ENCODE data around the gene CCDC106.

Gene CCDC106

DNA sequence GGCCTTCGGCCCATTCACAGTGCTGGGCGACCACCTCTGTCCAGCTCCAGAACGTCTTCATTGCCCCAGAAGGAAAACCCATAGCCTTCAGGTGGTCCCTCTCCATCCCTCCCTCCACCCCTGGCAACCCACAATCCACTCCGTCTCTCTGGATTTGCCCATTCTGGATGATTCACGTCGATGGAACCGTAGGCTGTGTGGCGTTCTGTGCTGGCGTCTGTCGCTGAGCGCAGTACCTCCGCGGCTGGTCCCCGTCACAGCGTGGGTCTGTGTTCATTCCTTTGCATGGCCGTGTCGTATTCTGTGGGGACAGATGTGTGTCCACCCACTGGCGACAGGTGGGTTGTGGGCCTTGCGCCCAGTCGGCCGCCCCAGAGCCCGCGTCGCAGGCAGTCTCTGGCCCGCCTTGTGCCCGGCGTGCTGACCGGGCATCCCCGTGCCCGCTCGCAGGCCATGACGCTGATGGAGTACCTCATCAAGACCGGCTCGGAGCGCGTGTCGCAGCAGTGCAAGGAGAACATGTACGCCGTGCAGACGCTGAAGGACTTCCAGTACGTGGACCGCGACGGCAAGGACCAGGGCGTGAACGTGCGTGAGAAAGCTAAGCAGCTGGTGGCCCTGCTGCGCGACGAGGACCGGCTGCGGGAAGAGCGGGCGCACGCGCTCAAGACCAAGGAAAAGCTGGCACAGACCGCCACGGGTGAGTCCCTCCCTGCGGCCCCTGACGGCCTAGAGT is 37.1 kb downstream of the CCDC106 start:
- DNase-seq (ENCODE audit: low spot score) = no peak

DNA sequence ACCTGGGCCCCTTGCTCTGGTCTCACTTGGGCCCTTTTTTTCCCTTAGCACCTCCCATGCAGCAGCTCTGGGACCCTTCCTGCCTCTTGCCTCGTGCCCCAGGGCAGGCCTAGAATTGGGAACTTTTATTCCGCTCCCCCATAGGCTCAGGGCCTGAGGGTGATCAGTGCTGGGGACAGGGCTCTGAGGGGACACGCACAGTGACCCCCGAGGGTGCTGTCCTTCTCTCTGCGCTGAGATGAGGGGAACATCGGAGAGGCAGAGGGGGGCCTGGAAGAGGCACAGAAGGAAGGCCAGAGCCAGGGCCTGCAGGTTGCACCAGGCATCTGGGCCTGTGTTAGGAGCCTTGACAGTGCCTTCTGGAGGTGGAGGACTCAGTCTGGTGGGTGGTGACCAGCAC is 37.8 kb downstream of the CCDC106 start:
- no peak for DNase-seq (ENCODE audit: low spot score)

DNA sequence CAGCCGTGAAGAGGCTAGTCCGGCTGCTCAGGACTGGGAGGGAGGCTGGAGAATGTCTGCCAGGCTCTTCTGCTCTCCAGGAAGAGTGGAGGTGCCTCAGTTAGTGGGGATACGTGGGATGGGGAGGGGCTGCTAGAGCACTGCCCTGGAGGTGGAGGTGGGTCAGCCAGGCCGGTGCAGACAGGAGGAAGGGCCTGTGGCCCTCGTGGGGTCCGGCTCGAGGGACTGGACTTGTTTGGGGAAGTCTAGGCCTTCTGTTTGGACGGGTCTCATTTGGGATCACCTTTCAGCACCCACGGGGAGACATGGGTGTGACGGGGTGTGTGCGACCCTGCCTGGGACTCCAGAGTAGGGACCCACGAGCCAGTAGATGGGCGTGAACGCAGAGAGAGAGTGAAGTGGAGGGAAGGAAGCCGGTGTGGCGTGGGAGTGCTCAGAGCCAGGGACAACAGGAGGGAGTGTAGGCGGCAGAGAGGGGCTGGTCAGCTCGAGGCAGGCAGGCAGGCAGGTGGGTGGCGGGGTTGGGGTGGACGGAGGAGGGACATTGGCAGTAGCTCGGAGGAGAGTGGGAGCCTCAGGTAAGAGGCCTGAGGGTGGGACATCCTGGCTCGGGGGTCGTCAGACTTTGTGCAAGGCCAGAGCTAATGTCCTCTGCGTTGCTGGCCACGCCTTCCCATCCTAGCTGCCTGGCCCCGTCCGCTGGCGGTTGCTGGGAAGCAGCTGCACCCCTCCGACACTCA is 38.5 kb downstream of the CCDC106 start:
- DNase-seq (ENCODE audit: low spot score) = no peak

DNA sequence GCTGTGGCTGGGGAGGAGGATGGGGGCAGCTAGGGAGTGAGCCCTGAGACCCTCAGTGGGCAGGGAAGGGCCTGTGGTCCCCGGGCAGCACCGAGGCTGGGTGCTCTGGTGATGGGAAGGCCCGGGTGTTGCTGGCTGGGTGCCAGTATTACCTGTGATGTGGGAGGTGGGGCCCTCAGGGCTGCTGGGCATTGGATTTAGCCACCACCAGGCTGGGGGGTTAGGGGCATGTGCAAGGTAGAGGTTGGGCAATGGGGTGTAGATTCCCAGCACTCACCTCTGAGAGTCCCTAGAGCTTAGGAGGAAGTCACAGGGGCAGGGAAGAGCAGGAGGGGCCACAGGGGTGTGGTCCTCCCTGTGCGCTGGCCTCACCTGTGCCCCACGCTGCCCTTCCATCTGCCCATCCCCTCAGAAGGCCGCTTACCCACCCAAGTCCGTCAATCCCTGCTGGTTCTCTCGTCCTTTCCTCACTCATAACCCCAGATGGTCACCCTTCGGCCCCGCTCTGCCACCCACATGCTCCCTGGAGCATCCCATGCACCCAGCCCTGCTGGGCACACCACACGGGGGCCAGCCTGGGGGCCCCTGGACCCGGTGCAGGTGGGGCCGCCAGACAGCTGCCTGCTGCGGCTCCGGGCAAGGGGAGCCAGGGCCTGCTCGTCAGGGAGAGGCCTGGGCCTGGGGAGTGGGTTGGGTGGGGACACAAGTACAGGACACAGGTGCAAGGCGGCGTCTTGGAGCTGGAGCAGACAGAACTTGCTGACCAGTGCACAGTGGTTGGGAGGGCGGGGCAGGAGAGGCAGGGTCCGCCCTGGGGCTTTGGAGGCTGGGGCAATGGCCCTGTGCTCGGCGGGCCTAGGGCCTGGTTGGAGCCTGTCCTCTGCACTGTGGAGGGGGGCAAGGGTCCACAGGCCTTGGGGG is 39.5 kb downstream of the CCDC106 start:
- DNase-seq (ENCODE audit: low spot score) = no peak

DNA sequence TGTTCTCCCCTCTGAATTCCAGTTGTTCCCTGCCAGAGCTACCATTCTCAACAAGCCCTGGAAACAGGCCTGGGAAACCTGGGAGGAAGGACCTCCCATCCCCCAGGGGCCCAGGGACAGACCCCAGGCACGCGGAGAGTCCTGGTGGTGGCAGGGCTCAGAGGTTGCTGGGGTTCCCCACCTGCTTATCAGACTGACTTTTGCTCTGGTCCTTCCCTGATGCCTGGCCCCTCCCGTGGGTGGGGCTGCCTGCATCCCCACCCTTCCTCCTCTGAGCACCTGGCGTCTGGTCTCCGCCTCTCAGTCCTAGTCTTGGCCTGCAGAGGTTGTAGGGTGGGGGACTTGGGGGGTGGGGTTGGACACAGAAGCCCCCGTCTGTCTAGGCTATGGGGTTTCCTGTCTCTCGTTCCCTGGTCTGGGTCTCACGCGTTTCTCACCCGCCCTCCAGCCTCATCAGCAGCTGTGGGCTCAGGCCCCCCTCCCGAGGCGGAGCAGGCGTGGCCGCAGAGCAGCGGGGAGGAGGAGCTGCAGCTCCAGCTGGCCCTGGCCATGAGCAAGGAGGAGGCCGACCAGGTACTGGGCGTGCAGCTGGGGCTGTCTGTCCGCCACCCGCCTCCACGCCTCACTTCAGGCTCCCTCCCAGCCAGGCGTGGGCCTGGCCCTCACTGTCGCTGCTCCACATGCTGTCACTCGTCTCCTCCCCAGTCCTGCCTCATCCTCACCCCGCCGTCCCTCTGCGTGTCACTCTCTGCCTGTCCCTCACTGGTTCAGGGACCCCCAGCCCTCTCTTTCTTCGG is 40.6 kb downstream of the CCDC106 start:
- no peak for DNase-seq (ENCODE audit: low spot score)

DNA sequence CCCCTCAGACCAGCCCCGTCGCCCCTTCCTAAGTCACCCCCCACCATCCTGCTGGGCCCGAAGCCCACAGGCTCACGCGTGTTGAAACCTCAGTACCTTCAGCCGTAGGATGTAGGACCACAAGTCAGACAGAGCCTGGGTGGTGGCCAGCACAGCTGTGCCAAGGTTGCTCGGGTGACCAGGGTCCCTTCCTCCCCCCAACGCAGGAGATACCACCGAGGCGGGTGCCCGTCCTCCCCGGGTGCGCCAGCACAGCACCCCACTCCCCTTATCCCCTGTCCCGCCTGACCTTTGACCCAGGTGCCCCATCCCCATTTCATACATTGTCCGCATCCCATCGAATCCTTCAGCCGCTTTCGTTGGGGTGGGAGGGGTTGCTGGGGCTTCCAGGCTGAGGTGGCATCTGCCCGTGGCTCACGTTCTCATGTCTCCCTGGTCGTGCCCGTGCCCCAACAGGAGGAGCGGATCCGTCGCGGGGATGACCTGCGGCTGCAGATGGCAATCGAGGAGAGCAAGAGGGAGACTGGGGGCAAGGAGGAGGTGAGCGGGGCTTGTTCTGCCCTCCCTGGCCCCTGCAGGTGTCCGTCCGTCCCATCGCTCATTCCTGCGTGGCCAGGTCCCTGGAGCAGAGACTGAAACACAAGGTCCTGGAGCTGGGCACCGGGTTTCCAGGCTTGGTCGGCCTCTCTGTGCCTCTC is 41.5 kb downstream of the CCDC106 start:
- DNase-seq (ENCODE audit: low spot score) = no peak

DNA sequence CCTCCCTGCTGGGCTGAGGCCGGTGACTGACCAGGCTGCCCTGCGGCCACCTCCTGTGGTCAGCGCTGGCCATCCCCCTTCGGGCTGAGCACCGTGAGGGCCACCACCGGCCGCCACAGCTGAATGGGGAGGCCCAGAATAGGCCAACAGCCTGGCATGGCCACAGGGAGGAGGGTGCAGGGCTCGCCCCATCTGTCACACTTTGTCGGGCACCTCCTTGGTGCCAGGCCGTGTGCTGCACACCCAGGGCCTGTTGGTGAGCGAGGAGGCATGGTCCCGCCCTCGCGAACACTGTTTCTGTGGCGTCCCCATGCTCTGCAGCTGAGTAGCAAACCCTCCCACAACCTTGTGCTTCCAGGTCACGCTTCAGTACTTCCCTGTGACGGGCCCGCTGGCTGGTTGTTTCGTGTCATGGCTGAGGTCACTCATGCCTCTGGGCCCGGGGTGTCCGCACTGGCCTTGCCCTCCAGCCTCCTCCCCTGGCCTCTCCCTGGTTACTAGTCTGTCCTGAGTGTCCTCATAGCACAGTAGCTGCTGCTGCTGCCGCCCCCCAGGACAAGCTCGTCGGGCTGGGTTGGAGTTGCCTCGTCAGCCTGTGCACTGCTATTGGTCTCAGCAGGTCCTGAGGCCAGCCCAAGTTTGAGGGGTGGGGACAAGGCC is 42.2 kb downstream of the CCDC106 start:
- no peak for DNase-seq (ENCODE audit: low spot score)

DNA sequence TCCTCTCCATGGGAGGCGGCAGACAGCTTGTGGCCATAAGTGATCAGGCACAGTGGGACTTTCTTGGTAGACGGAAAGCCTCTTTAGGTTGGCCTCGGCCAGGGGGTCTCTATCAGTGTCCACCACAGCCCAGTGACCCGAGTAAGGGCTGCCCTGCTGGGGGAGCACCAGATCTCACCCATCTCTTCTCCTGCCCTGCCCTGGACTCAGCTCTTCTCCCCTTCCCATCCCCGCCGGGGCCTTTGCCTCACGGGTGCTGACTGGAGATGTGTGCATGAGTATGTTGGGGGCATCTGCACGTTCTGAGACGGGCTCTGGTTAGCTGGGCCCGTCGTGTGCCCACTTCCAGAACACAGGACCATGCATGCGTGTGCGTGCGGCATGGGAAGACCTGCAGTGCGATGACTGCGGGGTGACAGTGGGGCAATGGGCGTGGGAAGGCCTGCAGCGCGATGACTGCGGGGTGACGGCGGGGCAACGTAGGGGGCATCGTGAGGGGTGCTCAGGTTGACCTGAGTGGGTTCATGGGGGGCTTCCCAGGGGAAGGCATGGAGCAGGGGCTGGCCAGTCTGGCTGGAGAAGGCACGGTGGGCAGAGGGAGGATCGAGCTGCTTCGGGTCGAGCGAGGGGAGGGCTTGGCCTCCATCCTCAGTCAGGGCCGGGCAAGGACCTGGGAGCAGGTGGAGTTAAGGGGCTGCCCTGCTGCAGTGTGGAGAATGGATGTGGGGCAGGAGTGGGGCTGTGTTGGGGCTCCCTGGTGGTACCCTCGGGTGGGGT is 42.9 kb downstream of the CCDC106 start:
- DNase-seq (ENCODE audit: low spot score) = no peak

DNA sequence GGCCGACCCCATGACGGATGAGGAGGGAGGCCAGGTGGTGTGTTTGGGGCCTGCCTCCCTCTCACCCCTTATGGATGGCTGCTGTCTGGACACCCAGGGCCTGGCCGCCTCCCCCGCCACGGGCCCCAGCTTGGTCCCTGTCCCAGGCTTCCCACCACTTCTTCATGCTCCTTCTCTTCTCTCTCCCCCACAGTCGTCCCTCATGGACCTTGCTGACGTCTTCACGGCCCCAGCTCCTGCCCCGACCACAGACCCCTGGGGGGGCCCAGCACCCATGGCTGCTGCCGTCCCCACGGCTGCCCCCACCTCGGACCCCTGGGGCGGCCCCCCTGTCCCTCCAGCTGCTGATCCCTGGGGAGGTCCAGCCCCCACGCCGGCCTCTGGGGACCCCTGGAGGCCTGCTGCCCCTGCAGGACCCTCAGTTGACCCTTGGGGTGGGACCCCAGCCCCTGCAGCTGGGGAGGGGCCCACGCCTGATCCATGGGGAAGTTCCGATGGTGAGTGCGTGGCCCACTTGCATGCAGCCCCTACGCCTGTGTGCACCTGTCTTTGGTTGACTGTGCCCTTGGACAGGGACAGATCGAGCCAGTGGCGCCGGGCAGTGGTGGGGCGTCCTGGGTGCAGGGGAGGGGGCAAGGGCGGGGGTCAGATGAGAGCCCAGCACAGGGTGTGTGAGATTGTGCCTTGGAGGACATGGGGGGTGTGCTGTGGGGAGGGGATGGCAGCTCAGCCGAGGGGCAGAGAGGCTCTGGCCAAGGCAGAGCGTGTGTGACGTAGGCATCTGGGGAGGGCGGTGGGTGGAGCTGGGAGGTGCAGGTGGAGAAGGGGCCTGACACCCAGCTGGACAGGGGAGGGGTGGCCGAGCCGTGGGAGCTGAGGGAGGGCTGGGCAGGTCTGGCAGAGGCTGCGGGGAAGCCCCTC is 43.8 kb downstream of the CCDC106 start:
- no peak for DNase-seq (ENCODE audit: low spot score)

DNA sequence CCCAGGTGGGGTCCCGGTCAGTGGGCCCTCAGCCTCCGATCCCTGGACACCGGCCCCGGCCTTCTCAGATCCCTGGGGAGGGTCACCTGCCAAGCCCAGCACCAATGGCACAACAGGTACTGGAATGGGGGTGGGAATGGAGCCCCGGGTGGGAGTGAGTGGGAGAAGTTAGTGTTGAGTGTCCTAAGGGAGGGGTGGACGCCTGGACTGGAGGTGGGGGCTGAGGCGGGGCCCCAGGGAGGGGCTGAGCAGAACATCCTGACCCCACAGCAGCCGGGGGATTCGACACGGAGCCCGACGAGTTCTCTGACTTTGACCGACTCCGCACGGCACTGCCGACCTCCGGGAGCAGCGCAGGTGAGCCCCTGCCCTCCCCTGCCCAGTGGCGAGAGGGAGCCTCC is 44.7 kb downstream of the CCDC106 start:
- no peak for DNase-seq (ENCODE audit: low spot score)

DNA sequence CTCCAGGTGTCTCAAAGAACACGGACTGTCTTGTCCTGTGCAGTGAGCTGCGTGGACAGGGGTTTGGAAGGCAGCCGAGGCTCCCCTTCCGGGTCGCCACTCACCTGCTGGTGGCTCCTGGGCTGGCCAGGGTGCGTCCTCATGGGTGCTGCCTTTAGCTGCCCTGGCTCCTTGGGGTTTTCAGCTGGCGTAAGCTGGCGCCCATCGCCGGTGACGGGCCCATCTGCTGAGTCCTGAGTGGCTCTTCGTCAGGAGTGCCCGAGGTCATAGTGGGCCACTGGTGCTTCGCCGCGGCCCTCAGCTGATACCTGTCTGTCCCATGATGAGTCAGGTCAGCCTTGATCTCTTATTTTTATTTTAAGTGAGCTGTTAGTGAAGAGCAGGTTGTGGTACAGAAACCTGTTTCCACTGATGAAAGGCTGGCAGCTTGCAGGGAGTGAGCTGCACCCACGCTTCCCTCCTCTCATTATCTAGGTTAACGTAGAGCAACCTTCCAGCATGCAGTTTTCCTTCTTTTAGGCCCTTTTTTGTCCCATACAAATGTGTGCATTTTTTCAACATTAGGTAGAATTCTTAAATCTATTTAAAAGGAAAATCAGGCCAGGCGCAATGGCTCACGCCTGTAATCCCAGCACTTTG is 45.4 kb downstream of the CCDC106 start:
- no peak for DNase-seq (ENCODE audit: low spot score)

DNA sequence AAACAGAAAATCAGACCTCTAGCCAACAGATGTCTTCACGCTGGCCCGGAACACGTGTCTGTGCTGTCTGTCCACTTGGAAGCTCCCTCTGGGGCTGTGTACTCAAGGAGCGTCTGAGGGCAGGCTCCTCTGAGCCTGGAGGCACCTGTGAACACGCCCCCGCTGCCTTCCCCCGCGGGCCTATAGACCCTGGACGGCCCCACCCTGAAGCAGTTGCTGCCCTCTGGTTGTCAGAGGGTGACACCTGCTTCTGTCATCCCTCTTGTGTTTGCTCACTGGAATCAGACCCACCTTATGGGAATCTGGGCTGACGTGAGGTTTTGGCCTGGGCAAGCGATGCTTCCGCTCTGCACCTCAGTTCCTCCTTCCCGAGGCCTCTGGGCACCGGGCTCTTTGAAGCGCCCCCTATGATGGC is 46.2 kb downstream of the CCDC106 start:
- DNase-seq (ENCODE audit: low spot score) = no peak

DNA sequence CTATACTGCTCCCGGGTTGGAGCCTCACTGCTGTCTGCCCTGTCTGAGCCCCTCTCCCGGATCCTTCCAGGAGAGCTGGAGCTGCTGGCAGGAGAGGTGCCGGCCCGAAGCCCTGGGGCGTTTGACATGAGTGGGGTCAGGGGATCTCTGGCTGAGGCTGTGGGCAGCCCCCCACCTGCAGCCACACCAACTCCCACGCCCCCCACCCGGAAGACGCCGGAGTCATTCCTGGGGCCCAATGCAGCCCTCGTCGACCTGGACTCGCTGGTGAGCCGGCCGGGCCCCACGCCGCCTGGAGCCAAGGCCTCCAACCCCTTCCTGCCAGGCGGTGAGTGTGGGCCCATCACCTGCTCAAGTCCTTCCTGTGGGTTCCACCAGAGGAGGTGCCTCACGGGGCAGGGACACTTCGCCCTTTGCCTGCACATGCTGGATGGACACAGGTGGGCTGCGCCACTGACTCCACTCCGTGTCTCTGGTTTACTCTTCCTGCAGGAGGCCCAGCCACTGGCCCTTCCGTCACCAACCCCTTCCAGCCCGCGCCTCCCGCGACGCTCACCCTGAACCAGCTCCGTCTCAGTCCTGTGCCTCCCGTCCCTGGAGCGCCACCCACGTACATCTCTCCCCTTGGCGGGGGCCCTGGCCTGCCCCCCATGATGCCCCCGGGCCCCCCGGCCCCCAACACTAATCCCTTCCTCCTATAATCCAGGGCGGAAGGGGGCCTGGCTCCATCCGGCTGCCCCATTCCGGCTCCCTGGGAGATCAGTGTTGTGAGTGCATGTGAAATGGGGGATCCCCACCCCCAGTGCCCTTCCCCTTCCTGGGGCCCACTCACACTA is 46.9 kb downstream of the CCDC106 start:
- no peak for DNase-seq (ENCODE audit: low spot score)

DNA sequence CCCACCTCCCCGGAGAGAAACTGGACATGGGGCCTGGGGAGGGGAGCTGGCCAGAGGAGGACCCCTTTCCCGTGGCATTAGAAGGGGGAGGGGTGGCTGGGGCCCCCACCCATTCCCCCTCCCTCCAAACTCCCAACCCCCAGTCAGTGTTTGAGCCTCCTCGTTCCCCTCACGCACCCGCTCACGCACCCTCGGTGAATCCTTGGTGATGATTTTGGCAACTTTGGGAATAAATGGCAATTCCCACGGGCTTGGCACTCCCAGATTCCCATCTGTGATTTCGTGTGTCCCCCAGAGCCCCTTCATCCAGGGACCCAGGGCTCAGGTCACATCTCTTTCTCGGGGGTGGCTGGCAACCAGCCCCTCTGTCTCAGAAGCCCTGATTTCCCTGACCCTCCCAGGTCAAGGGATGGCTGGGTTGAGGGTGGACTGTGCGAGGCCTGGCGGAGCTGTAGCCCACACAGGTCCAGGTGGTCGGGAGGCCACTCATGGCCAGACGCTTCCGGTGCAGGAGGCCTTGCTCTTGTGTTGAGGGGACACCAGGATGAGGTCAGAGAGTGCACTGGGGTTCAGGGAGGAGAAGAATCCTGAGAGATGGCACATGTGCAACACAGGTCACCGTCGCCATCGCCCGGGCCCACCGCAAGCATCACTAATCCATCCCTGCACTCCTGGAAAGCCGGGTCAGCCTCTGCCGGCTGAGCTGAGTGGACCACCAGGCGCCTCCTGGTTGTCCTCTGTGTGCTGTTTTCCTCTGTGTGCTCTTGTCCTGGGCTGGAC is 47.7 kb downstream of the CCDC106 start:
- no peak for DNase-seq (ENCODE audit: low spot score)

DNA sequence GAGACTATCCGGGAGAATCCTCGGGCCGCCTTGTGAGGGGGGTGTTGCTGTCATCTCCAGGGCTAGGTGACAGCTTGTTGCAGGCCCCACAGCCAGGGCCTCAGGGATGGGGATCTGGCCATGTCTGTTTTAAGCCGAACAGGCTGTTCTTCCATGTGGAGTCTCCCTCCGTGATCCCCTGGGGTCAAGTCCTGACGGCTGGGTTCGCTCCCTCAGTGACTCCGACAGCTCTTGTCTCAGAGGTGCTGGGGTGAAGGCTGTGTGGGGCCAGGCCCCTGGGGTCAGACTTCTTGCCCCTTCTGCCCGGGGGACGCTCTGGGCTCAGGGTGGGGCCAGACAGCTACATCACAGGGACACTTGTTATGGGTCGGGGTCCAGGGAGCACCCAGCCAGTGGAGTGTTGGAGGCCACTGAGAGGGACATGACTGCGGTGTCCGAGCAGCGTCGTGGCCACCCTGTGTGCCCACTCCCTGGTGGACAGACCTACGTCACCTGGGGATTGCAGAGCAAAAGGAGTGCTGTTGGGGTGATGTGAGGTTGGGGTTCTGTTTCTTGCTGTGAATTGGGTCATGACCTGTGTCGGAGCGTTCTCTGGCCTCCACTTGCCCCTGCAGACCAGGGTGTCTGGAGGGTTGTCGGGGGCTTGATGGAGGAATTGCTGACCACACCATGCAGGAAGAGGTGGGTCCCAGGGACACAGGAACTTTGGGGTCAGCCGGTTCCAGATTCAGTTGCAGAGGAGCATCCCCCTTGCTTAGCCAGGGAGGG is 48.5 kb downstream of the CCDC106 start:
- DNase-seq (ENCODE audit: low spot score) = no peak

DNA sequence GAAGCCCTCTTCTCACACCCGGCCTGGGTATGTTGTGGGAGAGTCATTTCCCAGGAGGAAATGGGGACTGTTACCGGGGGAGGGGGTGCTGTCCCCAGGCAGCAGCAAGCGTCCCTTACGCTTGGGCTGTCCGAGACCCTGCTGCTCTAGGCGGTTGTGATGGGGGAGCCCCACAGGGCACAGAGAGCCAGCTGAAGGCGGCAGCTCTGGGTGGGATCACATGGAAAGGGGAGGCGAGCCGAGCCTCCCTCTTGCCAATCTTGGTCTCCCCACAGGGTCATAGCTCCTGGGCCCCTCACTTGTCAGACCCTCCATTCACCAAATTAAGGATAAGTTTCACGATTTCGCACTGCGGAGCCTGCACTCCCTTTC is 49.0 kb downstream of the CCDC106 start:
- DNase-seq (ENCODE audit: low spot score) = no peak
